ENCODE results near the gene DHX9. TPM values are rescaled to one million over a fixed set of nuclear protein-coding genes. Genes with fewer than 3 reads are reported as not detected.

Gene DHX9
- polyA plus RNA-seq, 1 donor from 2014 or later, result 193 TPM

- H3K4me2 ChIP-seq (ENCODE audit: low read length), result no peak overlapping the region
- H3K27ac ChIP-seq (ENCODE audit: low read length), result no peak overlapping the region
- H3K9me2 ChIP-seq (ENCODE audit: insufficient read depth, low read length), result no peaks in the 10 kb centered on the region
- H3K36me3 ChIP-seq (ENCODE audit: insufficient read depth, low read length), result peaks cover 7% of the 10 kb centered on the region
- no peak overlapping the region for H3K9ac ChIP-seq (ENCODE audit: low read length)
- H3K4me3 ChIP-seq (ENCODE audit: low read length), result no peak overlapping the region
- H4K20me1 ChIP-seq (ENCODE audit: insufficient read depth), result peaks cover 57% of the 10 kb centered on the region
- H2AFZ ChIP-seq (ENCODE audit: low read depth, low read length), result no peak overlapping the region
- H3K79me2 ChIP-seq (replicated peaks; ENCODE audit: insufficient read depth, low read length), result peaks cover 99% of the 10 kb centered on the region
- H3F3A ChIP-seq (ENCODE audit: insufficient read depth, low read length, poor library complexity, severe bottlenecking), result peaks cover 6% of the 10 kb centered on the region
- no peaks in the 10 kb centered on the region for H3K27me3 ChIP-seq (ENCODE audit: insufficient read depth, low read depth, low read length)
- TF ChIP-seq POLR2AphosphoS5 (IDR thresholded peaks at IDR 0.05), result no peak
- no peak for TF ChIP-seq TAF1 (IDR thresholded peaks at IDR 0.05; ENCODE audit: low read depth)
- TF ChIP-seq RAD21 (conservative IDR thresholded peaks at IDR 0.05), result no peak
- no peak for TF ChIP-seq MXI1 (conservative IDR thresholded peaks at IDR 0.05; ENCODE audit: poor library complexity, severe bottlenecking)
- no peak for TF ChIP-seq EZH2 (IDR thresholded peaks at IDR 0.05; ENCODE audit: borderline replicate concordance, insufficient read depth, low read length, poor library complexity, severe bottlenecking)
- no peak for TF ChIP-seq SMC3 (conservative IDR thresholded peaks at IDR 0.05; ENCODE audit: poor library complexity)
- TF ChIP-seq EP300 (conservative IDR thresholded peaks at IDR 0.05; ENCODE audit: poor library complexity, severe bottlenecking), result no peak
- TF ChIP-seq, protein P1, sequence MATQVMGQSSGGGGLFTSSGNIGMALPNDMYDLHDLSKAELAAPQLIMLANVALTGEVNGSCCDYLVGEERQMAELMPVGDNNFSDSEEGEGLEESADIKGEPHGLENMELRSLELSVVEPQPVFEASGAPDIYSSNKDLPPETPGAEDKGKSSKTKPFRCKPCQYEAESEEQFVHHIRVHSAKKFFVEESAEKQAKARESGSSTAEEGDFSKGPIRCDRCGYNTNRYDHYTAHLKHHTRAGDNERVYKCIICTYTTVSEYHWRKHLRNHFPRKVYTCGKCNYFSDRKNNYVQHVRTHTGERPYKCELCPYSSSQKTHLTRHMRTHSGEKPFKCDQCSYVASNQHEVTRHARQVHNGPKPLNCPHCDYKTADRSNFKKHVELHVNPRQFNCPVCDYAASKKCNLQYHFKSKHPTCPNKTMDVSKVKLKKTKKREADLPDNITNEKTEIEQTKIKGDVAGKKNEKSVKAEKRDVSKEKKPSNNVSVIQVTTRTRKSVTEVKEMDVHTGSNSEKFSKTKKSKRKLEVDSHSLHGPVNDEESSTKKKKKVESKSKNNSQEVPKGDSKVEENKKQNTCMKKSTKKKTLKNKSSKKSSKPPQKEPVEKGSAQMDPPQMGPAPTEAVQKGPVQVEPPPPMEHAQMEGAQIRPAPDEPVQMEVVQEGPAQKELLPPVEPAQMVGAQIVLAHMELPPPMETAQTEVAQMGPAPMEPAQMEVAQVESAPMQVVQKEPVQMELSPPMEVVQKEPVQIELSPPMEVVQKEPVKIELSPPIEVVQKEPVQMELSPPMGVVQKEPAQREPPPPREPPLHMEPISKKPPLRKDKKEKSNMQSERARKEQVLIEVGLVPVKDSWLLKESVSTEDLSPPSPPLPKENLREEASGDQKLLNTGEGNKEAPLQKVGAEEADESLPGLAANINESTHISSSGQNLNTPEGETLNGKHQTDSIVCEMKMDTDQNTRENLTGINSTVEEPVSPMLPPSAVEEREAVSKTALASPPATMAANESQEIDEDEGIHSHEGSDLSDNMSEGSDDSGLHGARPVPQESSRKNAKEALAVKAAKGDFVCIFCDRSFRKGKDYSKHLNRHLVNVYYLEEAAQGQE (IDR thresholded peaks at IDR 0.05; ENCODE audit: borderline replicate concordance), result no peak
- TF ChIP-seq CTCF (IDR thresholded peaks at IDR 0.05; ENCODE audit: poor library complexity, severe bottlenecking), result no peak
- H3K9me3 ChIP-seq (ENCODE audit: low read length), result no peaks in the 10 kb centered on the region
Measured at GRCh38 chr1:182845894-182846293, 6.7 kb downstream of the DHX9 start.

DNA sequence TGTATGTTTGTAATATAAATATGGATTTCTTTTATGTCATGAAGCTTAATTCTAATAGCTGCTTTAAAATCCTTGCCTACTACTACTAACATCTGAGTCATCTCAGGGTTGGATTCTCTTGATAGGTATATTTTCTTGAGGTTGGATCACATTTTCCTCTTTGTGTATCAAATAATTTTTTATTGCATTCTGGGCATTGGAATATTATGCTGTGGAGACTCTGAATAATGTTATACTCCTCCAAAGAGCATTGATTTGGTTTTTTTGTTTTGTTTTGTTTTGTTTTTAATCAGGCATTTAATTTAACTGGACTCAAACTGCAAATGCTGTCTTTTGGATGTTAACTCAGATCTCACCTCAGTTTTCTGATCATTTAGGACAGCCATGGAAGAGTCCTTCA is 8.0 kb downstream of the DHX9 start:
- Histone ChIP-seq H3K79me2 (replicated peaks; ENCODE audit: insufficient read depth, low read length) (peaks cover 99% of the 10 kb centered on the region), H4K20me1 (ENCODE audit: insufficient read depth) (peaks cover 46% of the 10 kb centered on the region), H2AFZ (ENCODE audit: low read depth, low read length) (no peak overlapping the region), H3K27ac (ENCODE audit: low read length) (no peak overlapping the region), H3K9ac (ENCODE audit: low read length) (no peak overlapping the region), H3K4me3 (ENCODE audit: low read length) (no peak overlapping the region), H3K9me2 (ENCODE audit: insufficient read depth, low read length) (no peaks in the 10 kb centered on the region), H3K27me3 (ENCODE audit: insufficient read depth, low read depth, low read length) (no peaks in the 10 kb centered on the region), H3K9me3 (ENCODE audit: low read length) (no peaks in the 10 kb centered on the region), H3F3A (ENCODE audit: insufficient read depth, low read length, poor library complexity, severe bottlenecking) (peaks cover 6% of the 10 kb centered on the region), H3K4me2 (ENCODE audit: low read length) (no peak overlapping the region), H3K36me3 (ENCODE audit: insufficient read depth, low read length) (peaks cover 11% of the 10 kb centered on the region)
- TF ChIP-seq SMC3 (conservative IDR thresholded peaks at IDR 0.05; ENCODE audit: poor library complexity) (no peak), RAD21 (conservative IDR thresholded peaks at IDR 0.05) (no peak), EZH2 (IDR thresholded peaks at IDR 0.05; ENCODE audit: borderline replicate concordance, insufficient read depth, low read length, poor library complexity, severe bottlenecking) (no peak), POLR2AphosphoS5 (IDR thresholded peaks at IDR 0.05) (no peak), EP300 (conservative IDR thresholded peaks at IDR 0.05; ENCODE audit: poor library complexity, severe bottlenecking) (no peak), CTCF (IDR thresholded peaks at IDR 0.05; ENCODE audit: poor library complexity, severe bottlenecking) (no peak), MXI1 (conservative IDR thresholded peaks at IDR 0.05; ENCODE audit: poor library complexity, severe bottlenecking) (no peak), TAF1 (IDR thresholded peaks at IDR 0.05; ENCODE audit: low read depth) (no peak)
- TF ChIP-seq, protein P1 (IDR thresholded peaks at IDR 0.05; ENCODE audit: borderline replicate concordance), result no peak
